ENCODE data around the gene VASH1. TPM values are rescaled to one million over a fixed set of nuclear protein-coding genes. Genes with fewer than 3 reads are reported as not detected.

VASH1 gene
- total and polyA plus RNA-seq, 2 donors (not counting 3 experiments of a cell fraction or from before 2014, with no cell fraction given): 39.8 to 168 TPM

DNA sequence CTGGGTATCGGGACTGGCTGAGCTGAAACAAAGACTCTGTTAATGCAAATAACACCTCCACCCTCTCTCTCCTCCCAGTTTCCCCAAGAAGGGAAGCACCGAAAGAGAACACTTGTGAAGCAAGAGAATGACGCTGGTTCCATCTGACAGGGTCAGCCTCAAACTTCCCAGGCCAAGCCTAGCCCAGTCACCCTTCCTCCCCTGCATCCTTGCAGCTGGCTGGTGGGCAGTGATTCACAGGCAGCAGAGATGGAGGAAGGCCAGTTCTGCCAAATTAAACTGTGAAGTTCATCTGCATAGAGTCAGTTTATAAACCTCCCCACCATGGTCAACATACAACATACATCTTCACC lies 67.7 kb downstream of the VASH1 start:
- Histone ChIP-seq H3K9ac (replicated peaks; ENCODE audit: extremely low read depth, insufficient read depth, low read length) (no peak overlapping the region), H3K9me3 (replicated peaks; ENCODE audit: control insufficient read depth, insufficient read depth, low read length) (no peaks in the 10 kb centered on the region), H3K4me3 (replicated peaks in 1 of 3; ENCODE audit: insufficient read depth in 1 of 3, low read depth in 1 of 3, low read length in 3 of 3) (no peak overlapping the region), H4K20me1 (replicated peaks; ENCODE audit: control insufficient read depth, extremely low read depth, insufficient read depth, low read length) (no peaks in the 10 kb centered on the region), H3K27ac (ENCODE audit: insufficient read depth, low read depth, low read length) (no peak overlapping the region), H3K4me2 (ENCODE audit: insufficient read depth, low read length) (no peak overlapping the region), H3K27me3 (ENCODE audit: control insufficient read depth in 2 of 2, insufficient read depth in 2 of 2, low read length in 2 of 2) (no peaks in the 10 kb centered on the region), H2AFZ (ENCODE audit: low read depth, low read length) (peak overlapping the region; percentile 23), H3K36me3 (ENCODE audit: control insufficient read depth in 2 of 2, extremely low read depth in 1 of 2, insufficient read depth in 2 of 2, low read length in 2 of 2) (no peaks in the 10 kb centered on the region), H3K79me2 (ENCODE audit: control insufficient read depth, insufficient read depth, low read length) (no peaks in the 10 kb centered on the region), H3K4me1 (ENCODE audit: control insufficient read depth, extremely low read depth, insufficient read depth, low read length) (no peaks in the 10 kb centered on the region), H3K9me1 (replicated peaks; ENCODE audit: control insufficient read depth, extremely low read depth, insufficient read depth, low read length) (no peaks in the 10 kb centered on the region)
- no peak for TF ChIP-seq JUN (IDR thresholded peaks at IDR 0.05; ENCODE audit: borderline replicate concordance, insufficient read depth, insufficient read length, low read depth)
- TF ChIP-seq FOS (IDR thresholded peaks at IDR 0.05; ENCODE audit: borderline replicate concordance, insufficient read depth, low read length): peak; percentile 40
- no peak for TF ChIP-seq GATA2 (IDR thresholded peaks at IDR 0.05; ENCODE audit: insufficient read depth, insufficient read length, low read depth, low read length)
- TF ChIP-seq, protein P1, sequence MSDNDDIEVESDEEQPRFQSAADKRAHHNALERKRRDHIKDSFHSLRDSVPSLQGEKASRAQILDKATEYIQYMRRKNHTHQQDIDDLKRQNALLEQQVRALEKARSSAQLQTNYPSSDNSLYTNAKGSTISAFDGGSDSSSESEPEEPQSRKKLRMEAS (IDR thresholded peaks at IDR 0.05; ENCODE audit: insufficient read depth, insufficient read length): no peak
- ChIA-PET POLR2A (no interaction called here), CTCF (interaction anchor here (1.4 kb wide), 1 partner anchor 42 kb away, joined by 3 read pairs; no protein-coding TSS in a partner anchor)
- BruUV-seq (replicated peaks): no TSS peak
- intact Hi-C loops (cut with micrococcal nuclease) (no loop called here), dilution Hi-C loops (cut with MboI; ENCODE audit: extremely low pct_ligation_motif_present, low sequenced_read_pairs) (no loop called here)
- peak; percentile 33 for DNase-seq (ENCODE audit: low read depth, low spot score)
- no peak for FAIRE-seq

GRCh38 chr14:76829650-76830421 lies 68.6 kb downstream of the VASH1 start:
- no peaks in the 10 kb centered on the region for H4K20me1 ChIP-seq (replicated peaks; ENCODE audit: control insufficient read depth, extremely low read depth, insufficient read depth, low read length)
- peaks cover 0 to 3% of the 10 kb centered on the region in 2 experiments for H3K27me3 ChIP-seq (ENCODE audit: control insufficient read depth in 2 of 2, insufficient read depth in 2 of 2, low read length in 2 of 2)
- ChIA-PET CTCF (no interaction called here), POLR2A (no interaction called here)
- no peak overlapping the region for H3K27ac ChIP-seq (ENCODE audit: insufficient read depth, low read depth, low read length)
- no peak for DNase-seq (ENCODE audit: low read depth, low spot score)
- no peaks in the 10 kb centered on the region for H3K79me2 ChIP-seq (ENCODE audit: control insufficient read depth, insufficient read depth, low read length)
- H3K9me1 ChIP-seq (replicated peaks; ENCODE audit: control insufficient read depth, extremely low read depth, insufficient read depth, low read length): no peaks in the 10 kb centered on the region
- no peak overlapping the region for H3K9ac ChIP-seq (replicated peaks; ENCODE audit: extremely low read depth, insufficient read depth, low read length)
- no peaks in the 10 kb centered on the region for H3K4me1 ChIP-seq (ENCODE audit: control insufficient read depth, extremely low read depth, insufficient read depth, low read length)
- H3K36me3 ChIP-seq (ENCODE audit: control insufficient read depth in 2 of 2, extremely low read depth in 1 of 2, insufficient read depth in 2 of 2, low read length in 2 of 2): no peaks in the 10 kb centered on the region
- no TSS peak for BruUV-seq (replicated peaks)
- no peak overlapping the region for H2AFZ ChIP-seq (ENCODE audit: low read depth, low read length)
- TF ChIP-seq POLR2A (IDR thresholded peaks at IDR 0.05; ENCODE audit: low read depth, low read length) (no peak), CTCF (IDR thresholded peaks at IDR 0.05; ENCODE audit: extremely low read depth in 1 of 2, insufficient read depth in 1 of 2, low read depth in 1 of 2, low read length in 2 of 2) (no peak), JUN (IDR thresholded peaks at IDR 0.05; ENCODE audit: borderline replicate concordance, insufficient read depth, insufficient read length, low read depth) (no peak), GATA2 (IDR thresholded peaks at IDR 0.05; ENCODE audit: insufficient read depth, insufficient read length, low read depth, low read length) (no peak), FOS (IDR thresholded peaks at IDR 0.05; ENCODE audit: borderline replicate concordance, insufficient read depth, low read length) (no peak), EZH2 (IDR thresholded peaks at IDR 0.05; ENCODE audit: borderline replicate concordance, low read depth, low read length, severe bottlenecking) (no peak), POLR2AphosphoS5 (IDR thresholded peaks at IDR 0.05; ENCODE audit: insufficient read depth, low read depth, low read length) (no peak), MYC (IDR thresholded peaks at IDR 0.05; ENCODE audit: low read depth, low read length) (no peak)
- TF ChIP-seq, protein P1 (IDR thresholded peaks at IDR 0.05; ENCODE audit: insufficient read depth, insufficient read length): no peak
- intact Hi-C loops (cut with micrococcal nuclease): no loop called here
- no peak overlapping the region for H3K4me3 ChIP-seq (replicated peaks in 1 of 3; ENCODE audit: insufficient read depth in 1 of 3, low read depth in 1 of 3, low read length in 3 of 3)
- H3K9me3 ChIP-seq (replicated peaks; ENCODE audit: control insufficient read depth, insufficient read depth, low read length): no peaks in the 10 kb centered on the region
- no peak overlapping the region for H3K4me2 ChIP-seq (ENCODE audit: insufficient read depth, low read length)
- FAIRE-seq: no peak
- dilution Hi-C loops (cut with MboI; ENCODE audit: extremely low pct_ligation_motif_present, low sequenced_read_pairs): no loop called here
